IMR-90 (cell line): Measurements from ENCODE around the gene ZMIZ1. TPM values are rescaled to one million over a fixed set of nuclear protein-coding genes. Genes with fewer than 3 reads are reported as not detected.

Experiments
- ATAC-seq: fragments of 200-7000 bp; cut with Tn5 transposase; 2 replicates; pipeline ENCODE4 v1.9.1; 2020; ENCODE audit warnings: low read depth, mild to moderate bottlenecking, moderate library complexity
- BruUV-seq: library from RNA; stranded (reverse); fragments of 400-500 nt; replicated peaks from 2 replicates; lab custom pipeline; 2021; lab: Mats Ljungman, UMichigan
- CTCF ChIA-PET: fragments of 300-600 bp; formaldehyde crosslinking; extraction: SDS; loops from one replicate; lab custom pipeline; 2021; ENCODE audit warnings: antibody characterized with exemption; lab: Yijun Ruan, JAX
- POLR2A ChIA-PET: fragments of 300-600 bp; sonication (Branson Sonifier 250); formaldehyde crosslinking; loops from one replicate; lab custom pipeline; 2022; ENCODE audit warnings: antibody characterized with exemption; ENCODE audit not compliant: unreplicated experiment; lab: Charles Lee
- DNase-seq: peaks from one replicate; pipeline ENCODE4 v3.0.0; 2013
- H2AFZ ChIP-seq: replicated peaks from 2 replicates; pipeline ENCODE3; 2013; ENCODE audit warnings: low read length, mild to moderate bottlenecking; ENCODE audit not compliant: poor library complexity
- H2AK5ac ChIP-seq: 2 replicates; pipeline ENCODE4 v1.6.1; 2013; ENCODE audit warnings: low read depth, low read length, inconsistent platforms
- H2AK9ac ChIP-seq: replicated peaks from 2 replicates; pipeline ENCODE3; 2013; ENCODE audit warnings: mild to moderate bottlenecking, low read depth, low read length, moderate library complexity; ENCODE audit not compliant: poor library complexity
- H2BK120ac ChIP-seq: 2 replicates; pipeline ENCODE4 v1.6.1; 2013; ENCODE audit warnings: low read depth, low read length, inconsistent platforms
- H2BK15ac ChIP-seq: 3 replicates; pipeline ENCODE4 v1.6.1; 2013; ENCODE audit warnings: low read depth, low read length, inconsistent platforms
- H2BK20ac ChIP-seq: 2 replicates; pipeline ENCODE4 v1.6.1; 2013; ENCODE audit warnings: low read depth, mild to moderate bottlenecking, inconsistent platforms, low read length, moderate library complexity
- H2BK5ac ChIP-seq: 2 replicates; pipeline ENCODE4 v1.6.1; 2013; ENCODE audit warnings: mild to moderate bottlenecking, low read depth, low read length, inconsistent platforms; ENCODE audit not compliant: poor library complexity, severe bottlenecking
- H3K14ac ChIP-seq: replicated peaks from 2 replicates; pipeline ENCODE4 v1.6.1; 2013; ENCODE audit warnings: low read depth, low read length, inconsistent platforms
- H3K18ac ChIP-seq: 2 replicates; pipeline ENCODE4 v1.6.1; 2013; ENCODE audit warnings: low read depth, low read length, control low read depth
- H3K23ac ChIP-seq: 2 replicates; pipeline ENCODE4 v1.6.1; 2013; ENCODE audit warnings: low read depth, low read length, inconsistent platforms
- H3K27ac ChIP-seq: 2 replicates; pipeline ENCODE4 v1.5.1; 2013; ENCODE audit warnings: mild to moderate bottlenecking, control low read depth, low read length; ENCODE audit not compliant: insufficient read depth
- H3K27me3 ChIP-seq: 2 replicates; pipeline ENCODE4 v1.6.1; 2013; ENCODE audit warnings: low read length; ENCODE audit not compliant: control insufficient read depth, insufficient read depth
- H3K36me3 ChIP-seq: 2 replicates; pipeline ENCODE4 v1.6.1; 2013; ENCODE audit warnings: low read length, mixed read lengths; ENCODE audit not compliant: control insufficient read depth, insufficient read depth
- H3K4ac ChIP-seq: 2 replicates; pipeline ENCODE4 v1.6.1; 2013; ENCODE audit warnings: low read depth, low read length, inconsistent platforms
- H3K4me1 ChIP-seq: 2 replicates; pipeline ENCODE4 v1.6.1; 2013; ENCODE audit warnings: low read length, mixed read lengths; ENCODE audit not compliant: control insufficient read depth, insufficient read depth
- H3K4me2 ChIP-seq: 2 replicates; pipeline ENCODE4 v1.6.1; 2013; ENCODE audit warnings: low read depth, mild to moderate bottlenecking, control low read depth, low read length, moderate library complexity
- H3K4me3 ChIP-seq: 2 replicates; pipeline ENCODE4 v1.5.1; 2013; ENCODE audit warnings: low read depth, mild to moderate bottlenecking, control low read depth, low read length, moderate library complexity; ENCODE audit not compliant: insufficient read depth
- H3K56ac ChIP-seq: 2 replicates; pipeline ENCODE4 v1.6.1; 2013; ENCODE audit warnings: low read length, inconsistent platforms; ENCODE audit not compliant: insufficient read depth; ENCODE audit errors: extremely low read depth
- H3K79me1 ChIP-seq, 2 experiments: 2 replicates each; pipeline ENCODE4 v1.6.1; 2013; ENCODE audit warnings: low read length in 2 of 2, inconsistent platforms in 1 of 2, low read depth in 1 of 2
- H3K9ac ChIP-seq: 2 replicates; pipeline ENCODE4 v1.6.1; 2013; ENCODE audit warnings: low read depth, low read length, control low read depth
- H3K9me1 ChIP-seq: 2 replicates; pipeline ENCODE4 v1.6.1; 2013; ENCODE audit warnings: low read length, inconsistent platforms; ENCODE audit not compliant: insufficient read depth
- H3K9me3 ChIP-seq: 2 replicates; pipeline ENCODE4 v1.6.1; 2013; ENCODE audit warnings: low read length; ENCODE audit not compliant: control insufficient read depth, insufficient read depth
- H4K20me1 ChIP-seq: 2 replicates; pipeline ENCODE4 v1.6.1; 2013; ENCODE audit warnings: low read length, inconsistent platforms; ENCODE audit not compliant: insufficient read depth
- H4K5ac ChIP-seq: 2 replicates; pipeline ENCODE4 v1.6.1; 2013; ENCODE audit warnings: mild to moderate bottlenecking, low read depth, low read length, control low read depth
- H4K8ac ChIP-seq, 2 experiments: 2 replicates each; pipeline ENCODE4 v1.6.1; 2013; ENCODE audit warnings: low read depth in 2 of 2, low read length in 2 of 2, control low read depth in 1 of 2, inconsistent platforms in 1 of 2
- H4K91ac ChIP-seq: 2 replicates; pipeline ENCODE4 v1.6.1; 2013; ENCODE audit warnings: low read depth, low read length, inconsistent platforms; ENCODE audit not compliant: insufficient read depth
- BHLHE40 ChIP-seq: fragments of 150-350 bp; IDR thresholded peaks from 2 replicates; pipeline ENCODE4 v1.6.1; 2016; ENCODE audit warnings: mild to moderate bottlenecking, low read depth, low read length
- CEBPB ChIP-seq: IDR thresholded peaks from 2 replicates; pipeline ENCODE4 v1.6.1; 2012; ENCODE audit warnings: low read depth, low read length, improper control_type of control experiment
- CHD1 ChIP-seq: IDR thresholded peaks from 2 replicates; pipeline ENCODE4 v1.6.1; 2012; ENCODE audit warnings: low read depth, low read length, improper control_type of control experiment
- CTCF ChIP-seq: conservative IDR thresholded peaks from 2 replicates; pipeline ENCODE4 v1.5.1; 2012; ENCODE audit warnings: mild to moderate bottlenecking, low read depth, low read length, improper control_type of control experiment
- ELK1 ChIP-seq: fragments of 150-350 bp; IDR thresholded peaks from 2 replicates; pipeline ENCODE4 v1.6.1; 2016; ENCODE audit warnings: low read depth, mild to moderate bottlenecking, low read length, moderate library complexity, borderline replicate concordance
- FOS ChIP-seq: fragments of 150-350 bp; IDR thresholded peaks from 2 replicates; pipeline ENCODE4 v1.6.1; 2016; ENCODE audit warnings: low read depth, low read length
- MAFK ChIP-seq: IDR thresholded peaks from 2 replicates; pipeline ENCODE4 v1.6.1; 2012; ENCODE audit warnings: low read depth, low read length, improper control_type of control experiment
- MAZ ChIP-seq: IDR thresholded peaks from 2 replicates; pipeline ENCODE4 v1.6.1; 2012; ENCODE audit warnings: low read depth, mild to moderate bottlenecking, low read length, improper control_type of control experiment, moderate library complexity, borderline replicate concordance
- MXI1 ChIP-seq: IDR thresholded peaks from 2 replicates; pipeline ENCODE4 v1.6.1; 2012; ENCODE audit warnings: low read depth, mild to moderate bottlenecking, low read length, moderate library complexity, borderline replicate concordance
- NFE2L2 ChIP-seq: fragments of 150-350 bp; IDR thresholded peaks from 2 replicates; pipeline ENCODE4 v1.6.1; 2016; ENCODE audit warnings: low read depth, mild to moderate bottlenecking, low read length
- POLR2A ChIP-seq: IDR thresholded peaks from 2 replicates; pipeline ENCODE4 v1.6.1; 2012; ENCODE audit warnings: mild to moderate bottlenecking, low read depth, low read length
- RAD21 ChIP-seq: IDR thresholded peaks from 2 replicates; pipeline ENCODE4 v1.6.1; 2012; ENCODE audit warnings: low read length, improper control_type of control experiment
- RCOR1 ChIP-seq: IDR thresholded peaks from 2 replicates; pipeline ENCODE4 v1.6.1; 2012; ENCODE audit warnings: mild to moderate bottlenecking, low read length, improper control_type of control experiment; ENCODE audit not compliant: insufficient replicate concordance
- RFX5 ChIP-seq: IDR thresholded peaks from 2 replicates; pipeline ENCODE4 v1.8.0; 2012; ENCODE audit warnings: low read depth, mild to moderate bottlenecking, low read length, moderate library complexity
- SMC3 ChIP-seq: fragments of 150-350 bp; IDR thresholded peaks from 2 replicates; pipeline ENCODE4 v1.6.1; 2016; ENCODE audit warnings: low read depth, mild to moderate bottlenecking, antibody characterized with exemption, low read length, moderate library complexity
- USF2 ChIP-seq: fragments of 150-350 bp; IDR thresholded peaks from 2 replicates; pipeline ENCODE4 v1.6.1; 2017; ENCODE audit warnings: mild to moderate bottlenecking, antibody characterized with exemption, low read length, low read depth
- WGBS, 2 experiments: methylation state at CpG; one replicate each; pipeline versions ENCODE4 v1.1.5 to v1.1.7; 2013; ENCODE audit warnings: missing lambda C conversion rate in 2 of 2; ENCODE audit not compliant: insufficient read length in 1 of 2; ENCODE audit errors: extremely low coverage in 2 of 2; 5-methylcytosine and 5-hydroxymethylcytosine counted together
- dilution Hi-C: fragments of 300-500 bp; cut with HindIII; formaldehyde crosslinking; loops from one replicate; pipeline ENCODE4 v1.14.3; 2018; ENCODE audit warnings: low sequenced_read_pairs; ENCODE audit not compliant: unreplicated experiment
- in situ Hi-C: fragments of 300-500 bp; cut with MboI; formaldehyde crosslinking; loops from 3 replicates; pipeline ENCODE4 v1.14.3; 2019; ENCODE audit warnings: low sequenced_read_pairs, inconsistent platforms, mixed read lengths
- intact Hi-C: fragments of 100-400 bp; cut with micrococcal nuclease; formaldehyde crosslinking; loops from 2 replicates; pipeline ENCODE4 v1.10.0; 2022
- polyA plus RNA-seq, 3 experiments: library from polyadenylated mRNA; depleted of rRNA; stranded (reverse); fragments of >200 nt; gene quantifications; 2 replicates each; pipeline ENCODE4 v1.2.3, GENCODE V29; 2012; ENCODE audit warnings: low replicate concordance in 1 of 3
- total RNA-seq: library from RNA; depleted of rRNA; stranded (reverse); fragments of >200 nt; gene quantifications from 2 replicates; pipeline ENCODE4 v1.2.3, GENCODE V29; 2012

Gene ZMIZ1
- total and polyA plus RNA-seq, 2 of the 4 experiments (the other 2 are of a cell fraction) = 6.6 to 48.7 TPM

- peak overlapping the region; percentile 88 for H4K91ac ChIP-seq
- peak overlapping the region; percentile 2 to 73; a peak in 3 of 4 replicates for H4K8ac ChIP-seq
- H3K23ac ChIP-seq = peak overlapping the region; percentile 43
- intact Hi-C loops (no loop called here), dilution Hi-C loops (no loop called here), in situ Hi-C loops (no loop called here)
- H2AK9ac ChIP-seq = peak overlapping the region; percentile 82
- ATAC-seq = peak; percentile 8
- H3K36me3 ChIP-seq = peaks cover 48% of the 10 kb centered on the region
- H3K4me1 ChIP-seq = peaks cover 64% of the 10 kb centered on the region
- H3K4ac ChIP-seq = peak overlapping the region; percentile 96
- H3K18ac ChIP-seq = peak overlapping the region; percentile 65
- H3K4me3 ChIP-seq = no peak overlapping the region
- peak overlapping the region; percentile 89 for H2BK5ac ChIP-seq
- peak overlapping the region; percentile 55 for H3K9ac ChIP-seq
- H3K79me1 ChIP-seq = peaks cover 36 to 92% of the 10 kb centered on the region in 2 experiments
- DNase-seq = peak; percentile 85
- CTCF ChIA-PET = interaction anchor here (1.1 kb wide), 1 partner anchor 53 kb away, joined by 3 read pairs; no protein-coding TSS in a partner anchor
- no peaks in the 10 kb centered on the region for H3K27me3 ChIP-seq
- H3K9me1 ChIP-seq = peaks cover 50% of the 10 kb centered on the region
- H3K14ac ChIP-seq = peak overlapping the region; percentile 81
- 0 out of 2 replicates have a peak, but pooled peaks cover 11% of the 10 kb centered on the region for H4K20me1 ChIP-seq
- peak overlapping the region; percentile 63 for H3K56ac ChIP-seq
- no TSS peak for BruUV-seq
- H3K27ac ChIP-seq = peak overlapping the region; percentile 81
- TF ChIP-seq CEBPB (peak; percentile 93), FOS (peak; percentile 76), CHD1 (no peak), MAFK (no peak), CTCF (no peak), NFE2L2 (no peak), BHLHE40 (peak; percentile 59), RFX5 (no peak), USF2 (no peak), MXI1 (no peak), MAZ (no peak), SMC3 (no peak), ELK1 (no peak), RAD21 (no peak), RCOR1 (no peak), POLR2A (peak; percentile 43; the same call in 1 of the 2 replicates)
- WGBS, 2 experiments = 3% methylated on average over 7 of the region's 10 CpGs; no CpG with 5 or more reads in 1 of the 2 experiments
- peak overlapping the region; percentile 46 for H2BK120ac ChIP-seq
- no peaks in the 10 kb centered on the region for H3K9me3 ChIP-seq
- H3K4me2 ChIP-seq = peak overlapping the region; percentile 32
- peak overlapping the region; percentile 45; the same call in 1 of the 3 replicates for H2BK15ac ChIP-seq
- peak overlapping the region; percentile 62 for H4K5ac ChIP-seq
- peak overlapping the region; percentile 12 for H2AFZ ChIP-seq
- H2BK20ac ChIP-seq = peak overlapping the region; percentile 12
- peak overlapping the region; percentile 97 for H2AK5ac ChIP-seq
- POLR2A ChIA-PET = interaction anchor here (0.6 kb wide), 1 partner anchor 55 kb away, joined by 4 read pairs; no protein-coding TSS in a partner anchor
Measured at GRCh38 chr10:79142064-79142491, 73.3 kb downstream of the ZMIZ1 start.
